Lung microvascular endothelial cell (primary cell): ENCODE measurements around the gene USF2. TPM values are rescaled to one million over a fixed set of nuclear protein-coding genes. Genes with fewer than 3 reads are reported as not detected.

Source experiments
- DNase-seq, 2 donors: peaks; one replicate each; pipeline versions ENCODE4 v3.0.0 to v3.0.0-alpha.2; 2010; ENCODE audit warnings: low read depth in 2 of 2
- total RNA-seq: library from RNA; depleted of rRNA; stranded (reverse); fragments of >200 nt; gene quantifications from 2 replicates; pipeline ENCODE4 v1.2.1, GENCODE V29; 2014

USF2 gene
- total RNA-seq, 1 donor from 2014 or later = 52.2 TPM

GRCh38 chr19:35241417-35241816 is 27.3 kb upstream of the USF2 start:
- no peak for DNase-seq

- no peak for DNase-seq
These were observed 22.2 kb upstream of the USF2 start for GRCh38 chr19:35246466-35247092.

- no peak for DNase-seq
These were observed 21.0 kb upstream of the USF2 start for GRCh38 chr19:35247526-35248309.

GRCh38 chr19:35248310-35249145 is 20.2 kb upstream of the USF2 start, which contains the start of gene LSR:
LSR (plus strand) TSS chr19:35249002; CDS start chr19:35249023, 21 bp downstream.
- DNase-seq = no peak

- no peak for DNase-seq
These were observed 19.5 kb upstream of the USF2 start for GRCh38 chr19:35249146-35249847.

- no peak for DNase-seq
These were observed 18.7 kb upstream of the USF2 start for GRCh38 chr19:35249848-35250711.

GRCh38 chr19:35251456-35251855 is 17.3 kb upstream of the USF2 start:
- DNase-seq = no peak

- DNase-seq = peak in 1 of 2 donors; percentile 29
These were observed 15.2 kb upstream of the USF2 start for GRCh38 chr19:35253316-35254286.

- no peak for DNase-seq
These were observed 14.1 kb upstream of the USF2 start for GRCh38 chr19:35254341-35255297.

GRCh38 chr19:35256566-35256965 is 12.2 kb upstream of the USF2 start:
- no peak for DNase-seq

GRCh38 chr19:35257113-35257461 is 11.7 kb upstream of the USF2 start:
- no peak for DNase-seq

- no peak for DNase-seq
These were observed 8.0 kb upstream of the USF2 start for GRCh38 chr19:35260694-35261304.

- DNase-seq = no peak
These were observed 7.2 kb upstream of the USF2 start for GRCh38 chr19:35261356-35262100.

- no peak for DNase-seq
These were observed 6.5 kb upstream of the USF2 start for GRCh38 chr19:35262101-35262761.

GRCh38 chr19:35264268-35265125 is 4.3 kb upstream of the USF2 start:
- no peak for DNase-seq
